IgD-negative memory B cell (primary cell): ENCODE data around the gene ALDH1B1. TPM values are rescaled to one million over a fixed set of nuclear protein-coding genes. Genes with fewer than 3 reads are reported as not detected.

Experiments
- H3K27ac Mint-ChIP-seq, 3 donors: one replicate each; pipeline ENCODE4 v1.8.0; 2020 to 2022; ENCODE audit warnings: mild to moderate bottlenecking in 3 of 3, mixed read lengths in 3 of 3, moderate library complexity in 1 of 3
- H3K27me3 Mint-ChIP-seq: one replicate; pipeline ENCODE4 v1.8.0; 2021; ENCODE audit warnings: mixed read lengths
- H3K36me3 Mint-ChIP-seq: one replicate; pipeline ENCODE4 v1.8.0; 2020; ENCODE audit warnings: mild to moderate bottlenecking, mixed read lengths
- H3K4me1 Mint-ChIP-seq, 3 donors: one replicate each; pipeline ENCODE4 v1.8.0; 2020 to 2022; ENCODE audit warnings: mixed read lengths in 3 of 3, mild to moderate bottlenecking in 1 of 3
- H3K4me3 Mint-ChIP-seq, 4 donors: one replicate each; pipeline ENCODE4 v1.8.0; 2020 to 2022; ENCODE audit warnings: mild to moderate bottlenecking in 4 of 4, mixed read lengths in 4 of 4, moderate library complexity in 3 of 4
- H3K9me3 Mint-ChIP-seq, 3 donors: one replicate each; pipeline ENCODE4 v1.8.0; 2020 to 2021; ENCODE audit warnings: mixed read lengths in 3 of 3, mild to moderate bottlenecking in 1 of 3
- polyA plus RNA-seq: library from polyadenylated mRNA; unstranded; fragments of 300-500 nt; fragmentation: Illumina TruSeq; gene quantifications from one replicate; pipeline ENCODE4 v1.2.3, GENCODE V29; 2021

ALDH1B1 gene
- polyA plus RNA-seq, 1 donor from 2014 or later = 9.6 TPM

GRCh38 chr9:38443597-38443996 lies 51.1 kb downstream of the ALDH1B1 start:
- no peak overlapping the region for H3K4me3 Mint-ChIP-seq
- no peak overlapping the region for H3K27ac Mint-ChIP-seq

DNA sequence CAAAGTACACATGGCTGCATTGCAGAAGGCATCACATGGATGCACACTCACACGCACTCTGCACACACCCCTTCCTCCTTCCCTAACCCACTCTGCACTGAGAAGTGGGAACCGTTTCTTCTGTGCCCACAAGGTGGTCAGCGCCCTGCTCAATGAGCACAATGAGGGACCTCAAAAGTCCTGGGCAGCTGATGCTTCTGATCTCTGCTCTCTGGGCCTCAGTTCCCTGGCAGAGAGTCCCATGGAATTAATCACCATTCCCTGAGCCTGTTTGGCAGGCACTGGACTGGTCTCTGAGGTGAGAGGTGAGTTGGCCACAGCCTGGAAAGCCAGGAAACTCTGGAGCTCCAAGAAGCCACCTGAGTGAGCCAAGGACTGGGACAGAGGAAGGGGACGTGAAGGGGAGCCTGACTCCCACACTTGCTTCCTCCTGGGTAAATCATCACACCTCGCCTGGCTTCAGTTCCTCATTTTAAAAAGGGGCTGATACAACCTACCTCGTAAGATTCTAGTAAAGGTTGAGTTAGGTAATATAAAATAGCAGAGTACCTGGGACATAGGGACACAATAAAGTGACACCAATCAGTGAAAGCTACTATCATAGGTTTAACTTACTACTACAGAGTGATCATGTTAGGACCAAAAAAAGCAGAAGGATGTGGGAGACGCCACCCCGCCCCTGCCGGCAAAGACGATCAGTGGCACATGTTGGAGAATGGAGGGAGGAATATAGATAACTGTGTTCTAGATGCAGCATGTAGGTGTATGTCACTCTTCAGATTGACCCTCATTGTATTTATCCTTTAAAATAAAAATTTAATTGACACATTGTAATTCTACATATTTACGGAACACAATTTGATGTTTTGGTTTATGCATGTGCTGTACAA lies 52.9 kb downstream of the ALDH1B1 start:
- Mint-ChIP-seq H3K27me3 (peaks cover 15% of the 10 kb centered on the region), H3K36me3 (peaks cover 2% of the 10 kb centered on the region), H3K9me3 (peaks cover 0 to 5% (median 3%) of the 10 kb centered on the region in 3 donors), H3K4me1 (peaks cover 3 to 7% (median 4%) of the 10 kb centered on the region in 3 donors), H3K27ac (no peak overlapping the region), H3K4me3 (peak overlapping the region in 1 of 4 donors; percentile 18)

More at GRCh38 chr9:38443597-38443996, 51.1 kb downstream of the ALDH1B1 start:
- Mint-ChIP-seq H3K4me1 (peaks cover 3 to 8% (median 4%) of the 10 kb centered on the region in 3 donors), H3K36me3 (peaks cover 2% of the 10 kb centered on the region), H3K27me3 (peaks cover 21% of the 10 kb centered on the region), H3K9me3 (peaks cover 0 to 5% (median 0%) of the 10 kb centered on the region in 3 donors)

DNA sequence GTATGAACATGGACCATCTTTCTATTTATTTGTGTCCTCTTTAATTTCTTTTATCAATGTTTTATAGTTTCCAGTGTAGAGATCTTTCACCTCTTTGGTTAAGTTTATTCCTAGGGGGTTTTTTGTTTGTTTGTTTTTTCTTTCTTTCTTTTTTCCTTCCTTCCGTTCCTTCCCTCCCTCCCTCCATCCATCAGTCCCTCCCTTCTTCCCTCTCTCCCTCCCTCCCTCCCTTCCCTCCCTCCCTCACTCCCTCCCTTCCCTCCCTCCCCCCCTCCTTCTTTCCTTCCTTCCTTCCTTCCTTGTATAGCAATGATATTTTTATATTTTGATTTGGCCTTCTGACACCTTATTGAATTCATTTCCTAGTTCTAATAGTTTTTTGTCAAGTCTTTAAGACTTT lies 55.2 kb downstream of the ALDH1B1 start:
- H3K9me3 Mint-ChIP-seq = peaks cover 8 to 20% (median 14%) of the 10 kb centered on the region in 3 donors
- H3K27ac Mint-ChIP-seq = no peak overlapping the region
- no peak overlapping the region for H3K4me3 Mint-ChIP-seq
- peaks cover 2% of the 10 kb centered on the region for H3K36me3 Mint-ChIP-seq
- H3K27me3 Mint-ChIP-seq = peaks cover 12% of the 10 kb centered on the region
- H3K4me1 Mint-ChIP-seq = peaks cover 3 to 7% (median 4%) of the 10 kb centered on the region in 3 donors

Other genes starting within 250 kb of the ALDH1B1 start
- not detected for gene IGFBPL1, start 31.8 kb downstream of the ALDH1B1 start, polyA plus RNA-seq
- gene ANKRD18A, start 227.9 kb downstream of the ALDH1B1 start, polyA plus RNA-seq = not detected